ENCODE measurements around the gene IL1B.
A peak's percentile ranks its signal among the peaks of the same experiment; 100 is the strongest.
"Not testable (repeated sequence)": the region's sequence is repeated elsewhere in the genome, so short reads cannot be mapped to it uniquely, and the experiment has no call there.

IL1B gene

DNA sequence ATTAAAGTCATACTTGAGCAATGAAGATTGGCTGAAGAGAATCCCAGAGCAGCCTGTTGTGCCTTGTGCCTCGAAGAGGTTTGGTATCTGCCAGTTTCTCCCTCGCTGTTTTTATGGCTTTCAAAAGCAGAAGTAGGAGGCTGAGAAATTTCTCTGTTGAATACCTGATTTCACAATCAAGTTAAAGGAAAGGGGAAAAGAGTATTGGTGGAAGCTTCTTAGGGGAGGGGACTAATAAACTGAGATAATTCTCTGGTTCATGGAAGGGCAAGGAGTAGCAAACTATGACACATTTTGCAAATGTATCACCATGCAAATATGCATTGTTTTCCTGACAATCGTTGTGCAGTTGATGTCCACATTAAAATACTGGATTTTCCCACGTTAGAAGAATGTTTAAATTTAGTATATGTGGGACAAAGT is at the start of gene IL1B:
Gene IL1B, minus strand, starts transcription at position 85 of the 423 bp plus-strand sequence. CDS start 550 bp downstream, outside the sequence.
- DNase-seq, result no peak

DNA sequence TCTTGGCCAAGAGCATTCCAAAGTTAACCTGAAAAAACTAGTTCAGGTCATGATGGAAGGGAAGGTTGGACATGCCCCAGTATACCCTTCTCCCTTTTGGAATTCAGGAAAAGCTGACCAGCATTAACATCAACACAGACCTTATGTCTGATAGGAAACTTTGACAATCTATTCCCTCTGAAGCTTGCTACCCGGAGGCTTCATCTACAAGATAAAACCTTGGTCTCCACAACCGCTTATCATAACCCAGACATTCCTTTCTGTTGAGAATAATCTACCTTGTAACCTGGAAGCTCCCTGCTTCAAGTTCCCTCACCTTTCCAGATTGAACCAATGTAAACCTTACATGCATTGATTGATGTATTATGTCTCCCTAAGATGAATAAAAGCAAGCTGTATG is 49.7 kb upstream of the IL1B start:
- DNase-seq, result no peak

DNA sequence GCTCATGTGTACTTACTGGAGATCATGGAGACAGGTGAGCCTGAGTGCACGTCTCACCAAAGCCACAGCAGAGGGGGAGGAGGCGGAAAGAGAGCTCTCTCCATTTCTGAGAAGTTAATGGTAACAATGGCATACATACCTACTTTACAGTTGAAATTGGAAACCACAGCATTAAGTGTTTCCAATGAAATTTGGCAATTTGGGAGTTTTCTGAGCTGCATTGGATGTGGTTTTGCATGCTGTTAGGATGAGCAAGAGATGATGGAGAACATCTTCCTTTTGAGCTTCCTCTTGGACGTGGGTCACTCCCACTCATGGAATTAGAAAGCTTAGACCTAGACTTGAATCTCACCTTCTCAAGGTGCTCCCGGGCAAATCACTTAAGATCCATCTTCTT is 48.9 kb upstream of the IL1B start:
- no peak for DNase-seq

DNA sequence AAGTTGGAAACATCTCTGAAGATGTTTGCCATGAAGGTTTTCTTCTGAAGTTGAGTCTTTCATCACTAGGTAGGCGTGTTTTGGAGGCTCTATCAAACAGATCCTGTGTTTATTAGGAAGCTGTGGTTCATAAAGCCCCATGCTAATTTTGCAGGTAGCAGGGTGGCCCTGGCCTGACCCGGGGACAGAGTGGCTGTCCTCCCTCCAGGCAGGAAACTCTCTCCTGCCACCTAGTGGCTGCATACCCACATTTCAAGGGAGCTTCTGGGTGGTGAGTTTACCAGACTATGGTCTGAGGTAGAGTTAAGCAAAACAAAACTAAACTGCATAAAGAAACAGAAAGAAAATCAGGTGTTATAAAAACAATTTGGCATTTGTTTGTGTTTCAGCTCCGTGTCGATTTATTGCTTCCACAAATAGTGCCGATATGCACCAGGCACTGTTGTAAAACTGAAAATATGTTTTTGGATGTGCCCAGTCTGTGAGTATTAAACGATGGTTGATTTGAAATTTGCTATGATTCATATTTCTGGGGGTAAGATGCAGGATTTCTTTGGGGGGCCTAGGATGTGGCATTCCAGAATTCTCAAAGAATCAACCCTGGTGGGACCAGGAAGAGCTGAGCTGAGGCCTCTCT is 48.4 kb upstream of the IL1B start:
- DNase-seq, result peak; percentile 82

DNA sequence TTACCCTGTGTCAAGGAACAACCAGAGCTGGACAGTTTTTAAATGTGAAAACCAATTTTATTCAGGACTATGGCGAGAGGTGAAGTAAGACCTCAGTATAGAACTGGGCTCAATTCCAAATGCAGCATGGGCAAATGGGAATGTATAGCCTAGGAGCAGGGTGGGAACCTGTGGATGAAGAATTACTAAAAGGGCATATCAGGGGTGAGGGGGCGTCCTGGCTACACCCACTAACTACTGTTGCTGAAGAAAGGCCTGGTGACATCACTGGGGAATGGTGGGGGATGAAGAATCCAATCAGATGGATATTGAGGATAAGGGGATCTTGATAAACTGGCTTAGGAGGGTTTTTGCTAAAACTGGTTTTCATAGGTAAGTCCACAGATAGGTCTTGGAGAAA is 47.1 kb upstream of the IL1B start:
- no peak for DNase-seq

DNA sequence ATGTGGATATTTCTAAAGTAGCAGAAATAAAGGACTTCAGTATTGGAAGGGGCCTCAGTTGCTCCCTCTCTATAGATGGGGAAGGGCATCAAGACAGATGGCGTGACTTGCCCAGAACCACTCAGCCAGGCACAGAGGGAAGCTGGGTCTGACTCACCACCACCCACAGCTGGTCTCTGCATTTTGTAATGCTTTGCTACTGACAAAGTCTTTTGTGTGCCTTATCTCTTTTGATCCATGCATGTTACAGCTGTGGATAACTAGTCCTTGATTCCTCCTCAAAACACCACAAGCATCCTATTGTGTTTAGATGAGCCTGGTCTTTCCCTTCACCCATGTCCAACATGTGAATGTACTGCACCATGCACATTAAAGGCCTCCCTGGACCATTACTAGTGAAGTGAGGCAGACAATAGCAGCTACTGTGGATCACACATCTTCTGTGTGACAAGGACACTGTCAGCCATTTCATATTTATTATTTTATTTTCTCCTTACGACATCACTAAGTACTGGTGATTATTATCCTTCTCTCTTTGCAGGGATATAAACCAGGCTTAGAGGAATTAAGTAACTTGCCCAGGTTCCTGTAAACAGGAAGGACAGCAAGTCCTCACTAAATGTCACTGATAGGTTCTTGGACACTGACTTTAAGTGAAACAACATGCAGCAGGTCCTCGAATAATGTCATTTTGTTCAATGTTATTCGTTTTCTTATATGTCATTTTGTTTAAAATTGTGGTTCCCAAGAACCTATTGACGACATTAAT is 44.8 kb upstream of the IL1B start:
- peak; percentile 78 for DNase-seq

DNA sequence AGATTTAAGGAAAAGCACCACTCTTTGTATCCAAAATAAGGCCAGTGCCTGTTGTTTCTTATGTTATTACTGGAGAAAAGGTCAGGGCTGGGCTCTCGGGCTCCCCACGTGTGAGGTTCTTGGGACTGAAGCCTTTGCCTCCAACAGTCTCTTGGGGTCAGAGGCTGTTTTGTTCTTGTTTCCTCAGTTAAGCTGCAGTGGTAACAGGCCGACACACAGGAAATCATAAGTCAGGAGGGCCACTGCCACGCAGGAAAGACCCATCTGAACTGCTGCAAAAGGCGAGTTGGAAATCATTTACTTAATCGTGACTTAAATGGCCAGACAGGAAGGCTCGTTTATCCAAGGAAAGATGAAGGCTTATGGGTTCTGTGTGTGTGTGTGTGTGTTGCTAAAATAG is 44.1 kb upstream of the IL1B start:
- DNase-seq, result peak; percentile 20

DNA sequence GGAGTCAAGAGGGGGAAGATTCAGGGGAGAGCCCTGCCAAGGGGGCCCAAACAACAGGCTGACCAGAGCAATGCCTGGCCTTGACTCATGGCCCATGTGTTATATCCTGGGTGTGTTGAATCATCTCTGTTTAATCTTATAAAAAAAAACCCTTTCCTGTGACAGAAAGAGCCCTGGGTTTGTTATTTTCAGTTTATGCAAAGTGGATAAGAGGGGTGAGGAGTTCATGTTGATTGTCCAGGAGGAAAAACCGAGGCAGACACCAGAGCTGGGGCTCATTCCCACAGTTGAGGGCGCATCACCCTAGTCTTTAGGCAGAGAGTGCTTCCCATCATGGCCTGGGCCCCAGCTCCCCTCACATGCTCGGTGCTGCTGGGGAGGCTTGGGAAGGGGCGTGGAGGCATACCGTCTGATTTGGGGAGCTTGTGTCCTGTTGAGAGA is 43.5 kb upstream of the IL1B start:
- DNase-seq, result peak; percentile 32

DNA sequence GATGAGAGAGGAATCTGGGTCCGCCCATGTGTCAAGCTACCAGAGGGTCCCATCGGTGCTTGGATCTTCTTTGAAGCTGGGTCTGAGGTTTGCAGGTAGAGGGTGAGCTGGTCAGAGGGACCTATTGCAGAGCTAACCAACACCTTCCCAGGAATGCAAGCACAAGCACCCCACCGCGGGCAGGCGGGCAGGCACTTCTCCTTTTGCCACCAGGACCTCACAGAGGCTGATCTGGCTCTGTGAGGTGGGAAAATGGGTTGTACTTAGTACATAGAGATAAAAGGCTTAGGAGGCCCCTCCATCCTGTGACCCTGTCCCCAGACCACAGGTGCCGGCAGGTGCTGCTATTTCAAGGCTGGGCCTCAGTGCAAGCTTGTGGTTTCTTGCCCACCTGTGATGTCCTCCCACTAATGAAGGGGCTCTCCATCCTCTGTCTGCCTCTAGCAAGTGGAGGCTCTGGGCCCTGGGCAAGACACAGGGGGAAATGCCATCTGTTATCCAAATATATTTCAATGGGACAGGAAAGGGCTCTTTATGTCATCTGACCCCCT is 43.0 kb upstream of the IL1B start:
- no peak for DNase-seq

DNA sequence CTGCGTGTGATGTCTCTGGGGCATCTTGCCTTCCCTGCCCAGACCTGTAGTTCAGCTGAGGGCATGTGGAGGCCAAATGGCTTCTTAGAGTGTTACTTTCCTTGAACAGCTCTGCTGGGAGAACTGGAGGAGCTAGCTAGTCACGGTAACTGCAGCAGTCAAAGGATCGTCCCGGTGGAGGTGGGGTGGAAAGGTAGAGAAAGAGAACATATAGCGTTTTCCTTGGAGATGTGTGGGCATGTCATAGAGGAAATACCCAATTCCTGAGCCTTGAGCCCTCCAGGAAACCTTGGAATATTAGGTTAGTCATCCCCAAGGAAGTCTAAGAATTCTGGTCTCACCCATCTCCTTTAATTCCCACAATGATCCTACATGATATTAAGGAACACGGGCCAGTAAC is 40.8 kb upstream of the IL1B start:
- no peak for DNase-seq

DNA sequence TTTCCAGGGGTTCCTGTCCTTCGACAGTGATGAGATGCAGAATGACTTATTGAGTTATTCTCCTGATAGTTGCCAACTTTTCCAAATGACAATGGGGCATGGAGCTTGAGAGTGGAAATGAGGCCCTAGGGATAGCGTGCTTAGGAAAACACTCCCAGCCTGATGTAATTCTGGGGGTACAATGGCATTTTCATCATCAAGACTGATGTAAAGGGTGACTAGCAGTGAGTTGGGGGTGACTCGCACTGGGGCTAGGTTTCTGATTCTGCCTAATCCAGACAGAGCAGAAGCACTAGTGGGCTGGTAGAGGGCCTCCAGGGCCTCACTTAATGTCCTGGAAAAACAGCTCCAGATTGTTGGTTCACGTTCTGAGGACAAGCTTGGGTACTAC is 40.4 kb upstream of the IL1B start:
- DNase-seq, result no peak

DNA sequence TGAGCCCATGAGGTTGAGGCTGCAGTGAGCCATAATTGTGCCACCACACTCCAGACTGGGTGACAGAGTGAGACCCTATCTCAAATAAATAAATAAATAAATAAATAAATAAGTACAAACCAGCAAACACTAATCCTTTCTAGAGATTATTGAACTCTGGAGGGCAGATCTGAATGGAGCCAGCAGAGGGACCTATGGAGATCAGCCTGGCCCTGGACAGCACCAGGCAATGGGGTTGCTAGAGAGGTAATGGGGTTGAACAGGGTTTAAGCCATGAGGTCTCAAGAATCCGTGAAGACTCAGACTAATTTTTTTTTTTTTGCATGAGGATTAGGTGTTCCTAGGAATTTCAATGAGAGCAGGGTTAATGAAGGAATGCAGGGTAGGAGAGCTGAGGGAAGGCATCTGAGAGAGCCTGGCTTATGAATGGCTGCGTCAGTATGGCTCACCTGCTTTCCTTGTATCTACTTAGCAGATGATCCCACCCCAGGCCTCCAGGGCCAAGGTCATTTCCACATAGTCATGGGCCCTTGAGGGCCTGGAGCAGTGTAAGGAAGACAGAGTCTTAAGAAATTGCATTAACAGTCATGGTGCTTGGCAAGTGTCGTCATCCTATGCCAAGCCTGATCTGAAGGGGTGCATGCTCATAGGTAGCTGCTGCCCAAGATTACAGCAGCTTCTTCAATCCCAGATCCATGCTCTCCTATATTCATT is 39.8 kb upstream of the IL1B start:
- no peak for DNase-seq

DNA sequence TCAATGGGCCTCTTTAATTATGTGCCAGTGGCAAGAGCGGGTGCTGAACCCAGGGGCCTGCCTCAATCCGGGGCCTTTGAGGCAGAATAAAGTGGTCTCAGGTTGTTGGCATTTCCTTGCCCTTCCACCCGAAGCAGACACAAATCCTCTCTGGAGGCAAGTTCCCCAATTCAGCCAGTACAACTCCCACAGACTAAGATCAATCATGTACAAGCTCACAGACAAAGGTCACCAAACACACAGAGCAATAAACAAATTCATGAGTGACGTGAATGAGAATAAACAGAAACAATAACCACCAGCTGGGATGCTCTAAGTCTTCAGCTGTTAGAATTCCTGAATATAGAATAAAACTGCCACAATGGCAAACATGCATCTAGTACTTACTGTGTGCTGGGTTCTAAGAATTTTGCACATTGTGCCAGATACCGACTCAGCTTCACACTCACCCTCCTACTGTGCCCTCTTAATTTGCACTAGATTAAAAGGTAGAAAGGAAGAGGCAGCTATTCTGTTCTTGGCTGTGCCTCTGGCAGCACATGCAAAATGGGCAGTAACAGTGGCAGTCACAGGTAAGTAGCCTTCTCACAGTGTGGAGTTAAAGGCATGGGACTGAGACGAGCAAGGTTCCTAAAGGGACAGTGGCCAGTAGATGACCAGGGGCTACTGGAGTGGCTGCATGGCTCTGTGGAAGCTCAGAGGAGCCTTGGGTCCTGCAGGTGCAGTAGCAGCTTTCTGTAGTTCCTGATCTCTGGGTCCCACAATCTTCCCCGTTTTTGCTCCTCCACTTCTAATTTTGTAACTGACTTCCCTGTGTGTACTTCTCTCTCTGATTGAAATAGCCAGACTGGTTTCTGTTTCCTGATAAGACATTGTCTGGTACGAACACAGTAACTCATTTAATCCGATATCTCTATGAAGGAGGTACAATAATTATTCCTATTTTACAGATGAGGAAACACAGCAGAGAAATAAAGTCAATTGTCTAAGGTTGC is 34.6 kb upstream of the IL1B start:
- DNase-seq, result no peak

DNA sequence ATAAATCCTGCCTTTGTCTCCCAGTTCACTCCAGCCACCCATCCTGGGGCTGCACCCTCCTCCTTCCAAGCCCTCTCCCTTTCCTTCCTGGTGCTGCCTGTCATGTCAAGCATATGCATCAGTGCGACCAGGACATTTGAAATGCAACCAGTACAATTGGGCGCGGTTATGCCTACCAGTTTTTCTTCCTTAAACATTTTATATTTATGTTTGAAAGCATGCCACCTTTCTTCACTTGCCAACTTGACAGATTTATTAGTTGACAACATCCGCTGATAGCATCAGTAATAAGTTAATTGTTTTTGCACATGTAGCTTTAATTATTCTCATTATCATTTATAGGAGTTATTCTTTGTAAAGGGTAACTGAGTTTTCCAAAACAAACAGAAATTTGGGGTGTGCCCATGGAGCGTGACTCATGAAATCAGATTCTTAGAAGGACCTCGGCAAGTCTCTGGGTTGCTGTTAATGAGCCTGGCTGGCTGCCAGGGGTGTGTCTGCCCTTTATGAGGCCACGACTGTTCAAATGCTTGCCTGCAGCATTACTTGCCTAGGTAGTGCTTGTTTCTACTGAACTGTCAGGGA is 32.8 kb upstream of the IL1B start:
- peak; percentile 38 for DNase-seq

DNA sequence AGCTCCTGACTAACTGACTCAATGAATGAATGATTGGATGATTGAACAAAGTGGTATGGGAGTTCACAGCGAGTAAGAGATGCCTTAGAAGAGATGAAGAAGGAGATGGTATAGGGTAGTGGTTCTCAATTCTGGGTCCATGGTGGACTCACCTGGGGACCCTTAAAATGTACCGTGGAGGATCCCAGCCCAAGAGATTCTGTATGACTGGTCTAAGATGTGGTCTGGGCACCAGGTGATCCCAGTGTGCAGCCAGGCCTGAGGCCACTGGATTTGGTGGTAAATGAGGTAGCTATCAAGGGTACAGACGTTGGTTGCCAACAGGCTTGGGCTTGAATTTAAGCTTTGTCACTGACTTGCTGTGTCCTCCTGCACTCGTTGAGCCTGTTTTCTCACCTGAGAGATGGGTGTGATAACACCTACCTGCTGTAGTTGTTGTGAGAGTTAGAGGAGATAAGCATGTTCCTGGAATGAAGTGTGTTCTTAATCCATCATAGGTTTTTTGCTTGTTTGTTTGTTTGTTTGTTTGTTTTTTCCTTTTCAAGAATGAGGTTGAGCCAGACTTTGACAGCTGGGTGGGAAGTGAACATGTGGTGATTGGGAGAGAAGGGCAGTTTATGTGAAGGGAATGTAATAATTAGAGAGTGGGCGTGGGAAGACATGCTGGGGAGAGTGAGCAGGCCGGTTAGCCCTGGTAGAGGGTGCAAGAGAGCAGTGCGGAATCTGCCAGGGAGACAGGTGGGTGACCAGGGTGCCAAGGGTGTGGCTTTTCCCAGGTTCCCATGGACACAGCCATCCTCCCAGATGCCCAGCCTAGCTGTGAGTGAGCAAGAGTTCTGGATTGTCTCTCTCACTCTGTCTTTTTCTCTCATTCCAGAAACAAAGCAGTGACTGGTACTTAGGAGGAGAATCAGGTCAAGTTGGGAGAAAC is 31.4 kb upstream of the IL1B start:
- no peak for DNase-seq

DNA sequence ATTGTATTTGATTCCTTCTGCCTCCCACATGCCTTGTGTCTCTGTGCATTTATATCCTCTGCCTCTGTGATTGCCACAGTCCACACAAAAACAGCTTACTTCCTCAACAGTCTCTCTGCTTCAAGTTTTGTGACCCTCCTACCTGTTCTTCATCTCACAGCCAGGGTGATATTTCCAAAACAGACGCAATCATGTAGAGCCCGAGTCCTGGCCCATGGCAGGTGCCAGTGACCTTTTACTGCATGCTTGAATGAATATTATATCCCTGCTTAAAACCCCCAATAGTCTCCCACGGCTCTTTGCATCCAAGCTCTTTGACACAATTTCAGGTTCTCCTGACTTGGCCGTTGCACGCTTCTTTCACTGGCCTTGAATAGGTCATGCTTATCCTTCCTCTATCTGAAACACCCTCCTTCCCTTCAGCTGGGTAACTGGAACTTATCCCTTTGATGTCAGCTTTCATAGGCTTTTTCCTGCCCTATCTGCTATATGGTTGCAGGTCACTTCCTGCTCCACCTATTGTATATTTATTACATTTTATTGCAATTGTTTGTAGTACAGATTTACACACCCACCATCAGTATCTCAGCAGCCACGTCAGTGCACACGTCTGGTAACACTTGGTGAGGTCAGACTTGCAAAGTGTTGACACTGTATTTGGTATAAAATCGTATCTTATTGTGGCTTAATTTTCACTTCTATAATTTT is 29.7 kb upstream of the IL1B start:
- DNase-seq, result no peak

DNA sequence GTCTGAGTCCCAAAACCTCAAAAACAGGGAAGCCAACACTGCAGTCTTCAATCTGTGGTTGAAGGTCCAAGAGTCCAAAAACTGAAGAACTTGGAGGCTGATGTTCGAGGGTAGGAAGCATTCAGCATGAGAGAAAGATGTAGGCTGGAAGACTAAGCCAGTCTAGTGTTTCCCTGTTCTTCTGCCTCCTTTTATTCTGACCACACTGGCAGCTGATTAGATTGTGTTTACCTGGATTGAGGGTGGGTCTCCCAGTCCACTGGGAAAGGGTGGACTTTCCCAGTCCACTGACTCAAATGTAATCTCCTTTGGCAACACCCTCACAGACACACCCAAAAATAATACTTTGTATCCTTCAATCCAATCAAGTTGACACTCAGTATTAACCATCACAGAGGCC is 27.5 kb upstream of the IL1B start:
- no peak for DNase-seq

DNA sequence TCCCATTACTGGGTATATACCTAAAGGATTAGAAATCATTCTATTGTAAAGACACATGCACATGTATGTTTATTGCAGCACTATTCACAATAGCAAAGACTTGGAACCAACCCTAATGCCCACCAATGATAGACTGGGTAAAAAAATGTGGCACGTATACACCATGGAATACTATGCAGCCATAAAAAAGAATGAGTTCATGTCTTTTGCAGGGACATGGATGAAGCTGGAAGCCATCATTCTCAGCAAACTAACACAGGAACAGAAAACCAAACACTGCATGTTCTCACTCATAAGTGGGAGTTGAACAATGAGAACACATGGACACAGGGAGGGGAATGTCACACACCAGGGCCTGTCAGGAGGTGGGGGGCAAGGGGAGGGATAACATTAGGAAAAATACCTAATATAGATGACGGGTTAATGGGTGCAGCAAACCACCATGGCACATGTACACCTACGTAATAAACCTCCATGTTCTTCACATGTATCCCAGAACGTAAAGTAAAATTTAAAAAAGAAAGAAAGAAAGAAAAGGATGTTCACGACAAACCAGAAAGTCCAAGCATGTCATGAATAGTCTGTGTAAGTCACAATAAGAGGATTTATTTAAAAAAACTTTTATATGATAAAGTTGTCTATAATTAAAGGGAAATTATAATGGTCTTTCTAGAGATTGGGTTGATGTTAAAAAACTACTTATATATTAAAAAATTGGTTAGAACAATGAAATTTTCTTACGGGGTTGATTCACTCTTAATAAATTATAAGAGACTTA is 23.0 kb upstream of the IL1B start:
- not testable (repeated sequence) for DNase-seq

DNA sequence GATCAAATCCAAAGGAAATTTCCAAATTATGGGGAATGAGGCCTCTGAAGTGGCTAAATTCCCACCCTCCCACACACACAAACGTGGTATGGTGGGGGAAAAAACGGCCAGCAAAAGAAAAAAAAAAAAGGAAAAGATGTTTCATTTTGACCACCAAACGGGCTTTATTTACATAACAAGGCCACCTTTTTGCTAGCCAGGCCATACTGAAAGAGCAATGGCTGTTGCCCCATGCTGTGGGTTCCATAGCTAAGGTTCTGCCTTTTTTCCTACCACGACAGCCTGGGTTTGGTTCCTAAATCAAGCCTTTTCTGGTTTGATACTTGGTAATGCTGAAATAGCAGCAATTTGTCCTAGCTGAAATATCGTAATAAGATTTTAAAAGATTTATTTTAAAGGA is 14.0 kb upstream of the IL1B start:
- no peak for DNase-seq
